Sigmoid colon (tissue), 4 donors: ENCODE results near the gene SIRPA.

Source experiments
- CTCF ChIP-seq, 4 experiments: fragments of 450-650 bp in 3 of 4; fragments of 200-600 bp in 1 of 4; IDR thresholded peaks; one replicate each; pipeline ENCODE4 v1.5.1; 2016 to 2019; ENCODE audit warnings: antibody characterized with exemption in 4 of 4, mild to moderate bottlenecking in 3 of 4, moderate library complexity in 2 of 4
- EP300 ChIP-seq, 4 donors: sonication (generic); formaldehyde crosslinking; IDR thresholded peaks; one replicate each; pipeline ENCODE4 v1.6.1; 2017; ENCODE audit warnings: antibody characterized with exemption in 4 of 4

DNA sequence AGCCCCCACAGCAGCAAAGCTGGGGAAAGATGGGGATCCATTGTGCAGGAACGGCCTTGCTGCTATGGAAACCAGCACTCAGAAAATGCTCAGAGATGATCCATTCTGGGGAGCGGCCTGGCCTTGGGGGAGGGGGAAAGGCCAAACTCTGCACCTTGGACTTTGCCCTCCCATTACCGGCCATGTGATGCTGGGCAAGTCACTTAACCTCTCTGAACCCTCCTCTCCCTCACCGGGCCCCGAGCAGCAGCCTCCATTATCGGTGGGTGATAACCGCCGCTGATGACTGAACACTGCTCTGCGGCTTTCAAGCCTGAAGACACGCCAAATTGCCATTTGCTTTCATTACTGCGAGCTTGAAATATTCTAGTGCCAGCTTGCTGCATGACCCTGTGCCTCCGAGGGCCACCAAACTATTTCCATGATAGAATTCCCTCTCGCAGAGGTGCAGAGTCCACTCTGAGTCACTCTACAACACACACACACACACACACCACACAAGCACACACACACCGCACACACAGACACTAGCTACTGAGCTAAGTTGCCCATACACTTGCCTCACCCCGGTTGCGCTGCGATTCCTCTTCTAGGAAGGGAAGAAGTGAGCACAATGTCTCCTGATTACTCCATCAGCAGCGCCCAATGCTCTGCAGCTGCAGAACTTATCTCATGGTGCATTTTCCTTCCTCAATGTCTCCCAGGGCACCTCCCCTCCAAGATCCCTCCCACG is 20.6 kb upstream of the SIRPA start:
- TF ChIP-seq CTCF (IDR thresholded peaks at IDR 0.05) = no peak
- TF ChIP-seq EP300 (IDR thresholded peaks at IDR 0.05) = no peak
